Measurements from ENCODE around the gene KIF12. TPM values are rescaled to one million over a fixed set of nuclear protein-coding genes. Genes with fewer than 3 reads are reported as not detected.

The KIF12 gene
- total and polyA plus RNA-seq, 2 of the 13 experiments (the other 11 are each of a cell fraction or from before 2014, with no cell fraction given) = 1.8 to 12.5 TPM

- 0 out of 2 replicates have a peak, but pooled peaks have one; percentile 40 for TF ChIP-seq ZNF121 (CRISPR knock-in tag; IDR thresholded peaks at IDR 0.05)
- TF ChIP-seq NR2F6 (IDR thresholded peaks at IDR 0.05) = no peak
- TF ChIP-seq NR2F6 (CRISPR knock-in tag; IDR thresholded peaks at IDR 0.05) = peak; percentile 62
- peak; percentile 24; the same call in 1 of the 2 replicates for TF ChIP-seq ZNF572 (CRISPR knock-in tag; IDR thresholded peaks at IDR 0.05)
- TF ChIP-seq BRCA1 (CRISPR knock-in tag; IDR thresholded peaks at IDR 0.05) = peak; percentile 66; the same call in 1 of the 2 replicates
- no peak for TF ChIP-seq NFYC (CRISPR knock-in tag; IDR thresholded peaks at IDR 0.05)
- peak; percentile 70; the same call in 1 of the 2 replicates for TF ChIP-seq HNRNPL (IDR thresholded peaks at IDR 0.05; ENCODE audit: low read depth, low read length)
- TF ChIP-seq, protein P1, sequence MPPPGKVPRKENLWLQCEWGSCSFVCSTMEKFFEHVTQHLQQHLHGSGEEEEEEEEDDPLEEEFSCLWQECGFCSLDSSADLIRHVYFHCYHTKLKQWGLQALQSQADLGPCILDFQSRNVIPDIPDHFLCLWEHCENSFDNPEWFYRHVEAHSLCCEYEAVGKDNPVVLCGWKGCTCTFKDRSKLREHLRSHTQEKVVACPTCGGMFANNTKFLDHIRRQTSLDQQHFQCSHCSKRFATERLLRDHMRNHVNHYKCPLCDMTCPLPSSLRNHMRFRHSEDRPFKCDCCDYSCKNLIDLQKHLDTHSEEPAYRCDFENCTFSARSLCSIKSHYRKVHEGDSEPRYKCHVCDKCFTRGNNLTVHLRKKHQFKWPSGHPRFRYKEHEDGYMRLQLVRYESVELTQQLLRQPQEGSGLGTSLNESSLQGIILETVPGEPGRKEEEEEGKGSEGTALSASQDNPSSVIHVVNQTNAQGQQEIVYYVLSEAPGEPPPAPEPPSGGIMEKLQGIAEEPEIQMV (CRISPR knock-in tag; IDR thresholded peaks at IDR 0.05; ENCODE audit: low read depth) = no peak
- TF ChIP-seq, protein P2, sequence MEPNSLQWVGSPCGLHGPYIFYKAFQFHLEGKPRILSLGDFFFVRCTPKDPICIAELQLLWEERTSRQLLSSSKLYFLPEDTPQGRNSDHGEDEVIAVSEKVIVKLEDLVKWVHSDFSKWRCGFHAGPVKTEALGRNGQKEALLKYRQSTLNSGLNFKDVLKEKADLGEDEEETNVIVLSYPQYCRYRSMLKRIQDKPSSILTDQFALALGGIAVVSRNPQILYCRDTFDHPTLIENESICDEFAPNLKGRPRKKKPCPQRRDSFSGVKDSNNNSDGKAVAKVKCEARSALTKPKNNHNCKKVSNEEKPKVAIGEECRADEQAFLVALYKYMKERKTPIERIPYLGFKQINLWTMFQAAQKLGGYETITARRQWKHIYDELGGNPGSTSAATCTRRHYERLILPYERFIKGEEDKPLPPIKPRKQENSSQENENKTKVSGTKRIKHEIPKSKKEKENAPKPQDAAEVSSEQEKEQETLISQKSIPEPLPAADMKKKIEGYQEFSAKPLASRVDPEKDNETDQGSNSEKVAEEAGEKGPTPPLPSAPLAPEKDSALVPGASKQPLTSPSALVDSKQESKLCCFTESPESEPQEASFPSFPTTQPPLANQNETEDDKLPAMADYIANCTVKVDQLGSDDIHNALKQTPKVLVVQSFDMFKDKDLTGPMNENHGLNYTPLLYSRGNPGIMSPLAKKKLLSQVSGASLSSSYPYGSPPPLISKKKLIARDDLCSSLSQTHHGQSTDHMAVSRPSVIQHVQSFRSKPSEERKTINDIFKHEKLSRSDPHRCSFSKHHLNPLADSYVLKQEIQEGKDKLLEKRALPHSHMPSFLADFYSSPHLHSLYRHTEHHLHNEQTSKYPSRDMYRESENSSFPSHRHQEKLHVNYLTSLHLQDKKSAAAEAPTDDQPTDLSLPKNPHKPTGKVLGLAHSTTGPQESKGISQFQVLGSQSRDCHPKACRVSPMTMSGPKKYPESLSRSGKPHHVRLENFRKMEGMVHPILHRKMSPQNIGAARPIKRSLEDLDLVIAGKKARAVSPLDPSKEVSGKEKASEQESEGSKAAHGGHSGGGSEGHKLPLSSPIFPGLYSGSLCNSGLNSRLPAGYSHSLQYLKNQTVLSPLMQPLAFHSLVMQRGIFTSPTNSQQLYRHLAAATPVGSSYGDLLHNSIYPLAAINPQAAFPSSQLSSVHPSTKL (CRISPR knock-in tag; IDR thresholded peaks at IDR 0.05) = peak; percentile 60
- no peak for TF ChIP-seq ZNF674 (CRISPR knock-in tag; IDR thresholded peaks at IDR 0.05; ENCODE audit: low read depth)
- TF ChIP-seq TBX2 (CRISPR knock-in tag; IDR thresholded peaks at IDR 0.05; ENCODE audit: borderline replicate concordance) = peak; percentile 74
- no peak for TF ChIP-seq IKZF4 (CRISPR knock-in tag; IDR thresholded peaks at IDR 0.05; ENCODE audit: borderline replicate concordance, low read depth, not compliant biosample characterization)
- peak; percentile 36; the same call in 1 of the 2 replicates for TF ChIP-seq SPEN (CRISPR knock-in tag; IDR thresholded peaks at IDR 0.05; ENCODE audit: low read depth)
- TF ChIP-seq ZNF3 (CRISPR knock-in tag; IDR thresholded peaks at IDR 0.05) = no peak
- no peak for TF ChIP-seq TAF15 (IDR thresholded peaks at IDR 0.05; ENCODE audit: low read depth, low read length, poor library complexity, severe bottlenecking)
- 0 out of 2 replicates have a peak, but pooled peaks have one; percentile 50 for TF ChIP-seq ZNF431 (CRISPR knock-in tag; IDR thresholded peaks at IDR 0.05; ENCODE audit: borderline replicate concordance, low read depth)
- peak; percentile 77 for TF ChIP-seq BCL6 (CRISPR knock-in tag; IDR thresholded peaks at IDR 0.05)
- TF ChIP-seq, protein P3, sequence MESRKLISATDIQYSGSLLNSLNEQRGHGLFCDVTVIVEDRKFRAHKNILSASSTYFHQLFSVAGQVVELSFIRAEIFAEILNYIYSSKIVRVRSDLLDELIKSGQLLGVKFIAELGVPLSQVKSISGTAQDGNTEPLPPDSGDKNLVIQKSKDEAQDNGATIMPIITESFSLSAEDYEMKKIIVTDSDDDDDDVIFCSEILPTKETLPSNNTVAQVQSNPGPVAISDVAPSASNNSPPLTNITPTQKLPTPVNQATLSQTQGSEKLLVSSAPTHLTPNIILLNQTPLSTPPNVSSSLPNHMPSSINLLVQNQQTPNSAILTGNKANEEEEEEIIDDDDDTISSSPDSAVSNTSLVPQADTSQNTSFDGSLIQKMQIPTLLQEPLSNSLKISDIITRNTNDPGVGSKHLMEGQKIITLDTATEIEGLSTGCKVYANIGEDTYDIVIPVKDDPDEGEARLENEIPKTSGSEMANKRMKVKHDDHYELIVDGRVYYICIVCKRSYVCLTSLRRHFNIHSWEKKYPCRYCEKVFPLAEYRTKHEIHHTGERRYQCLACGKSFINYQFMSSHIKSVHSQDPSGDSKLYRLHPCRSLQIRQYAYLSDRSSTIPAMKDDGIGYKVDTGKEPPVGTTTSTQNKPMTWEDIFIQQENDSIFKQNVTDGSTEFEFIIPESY (CRISPR knock-in tag; IDR thresholded peaks at IDR 0.05) = peak; percentile 71
- TF ChIP-seq SMC3 (IDR thresholded peaks at IDR 0.05; ENCODE audit: low read length) = peak; percentile 84
- no peak for TF ChIP-seq NFATC3 (CRISPR knock-in tag; IDR thresholded peaks at IDR 0.05)
- no peak for TF ChIP-seq MAFK (conservative IDR thresholded peaks at IDR 0.05 in 1 of 2, IDR thresholded peaks at IDR 0.05 in 1 of 2; ENCODE audit: low read length in 2 of 2)
Measured at GRCh38 chr9:114108016-114108833, 9.1 kb upstream of the KIF12 start (continued).
